ENCODE data around the gene RASGRP3. TPM values are rescaled to one million over a fixed set of nuclear protein-coding genes. Genes with fewer than 3 reads are reported as not detected.

The RASGRP3 gene
- total and polyA plus RNA-seq, 9 of the 15 experiments (the other 6 are each of a cell fraction or from before 2014, with no cell fraction given): 0.18 to 1.7 (median 1.2) TPM

DNA sequence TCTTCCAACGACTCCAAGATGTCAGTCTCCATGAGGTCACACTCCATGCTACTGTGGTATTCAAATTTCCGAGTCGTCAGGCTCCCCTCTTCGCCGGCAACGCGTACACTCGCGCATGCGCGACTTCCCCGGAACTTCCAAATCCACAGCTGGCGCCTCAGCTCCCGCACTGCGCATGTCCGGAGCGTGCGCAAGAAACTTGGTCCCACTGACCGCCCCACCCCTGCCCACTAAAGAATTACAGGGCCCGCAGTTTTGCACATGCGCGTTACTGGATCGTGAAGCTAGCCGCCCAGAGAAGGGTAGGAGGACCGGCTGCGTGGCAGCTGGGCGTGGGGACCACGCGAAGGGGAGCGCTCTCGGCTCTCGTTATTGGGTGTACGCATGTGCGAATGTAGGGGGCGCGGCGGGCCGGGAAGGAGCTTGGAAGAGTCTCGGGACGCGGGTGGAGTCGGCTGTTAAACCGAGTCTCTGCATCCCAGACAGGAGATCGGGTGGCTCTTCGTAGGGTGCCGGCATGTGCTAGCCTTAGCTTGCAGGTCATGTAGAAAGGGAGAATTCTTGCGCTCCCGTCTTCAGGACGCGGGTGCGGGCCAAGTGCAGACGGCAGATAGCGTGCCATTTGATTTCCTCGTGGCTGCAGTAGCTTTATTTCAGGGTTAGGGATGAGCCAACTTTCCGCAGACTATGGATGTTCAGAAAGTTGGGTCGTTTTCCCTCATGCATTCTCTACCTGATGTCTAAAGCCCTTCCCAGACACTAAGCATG is 122.9 kb downstream of the RASGRP3 start, which contains the start of gene FAM98A (continued):
- TF ChIP-seq, protein P1, sequence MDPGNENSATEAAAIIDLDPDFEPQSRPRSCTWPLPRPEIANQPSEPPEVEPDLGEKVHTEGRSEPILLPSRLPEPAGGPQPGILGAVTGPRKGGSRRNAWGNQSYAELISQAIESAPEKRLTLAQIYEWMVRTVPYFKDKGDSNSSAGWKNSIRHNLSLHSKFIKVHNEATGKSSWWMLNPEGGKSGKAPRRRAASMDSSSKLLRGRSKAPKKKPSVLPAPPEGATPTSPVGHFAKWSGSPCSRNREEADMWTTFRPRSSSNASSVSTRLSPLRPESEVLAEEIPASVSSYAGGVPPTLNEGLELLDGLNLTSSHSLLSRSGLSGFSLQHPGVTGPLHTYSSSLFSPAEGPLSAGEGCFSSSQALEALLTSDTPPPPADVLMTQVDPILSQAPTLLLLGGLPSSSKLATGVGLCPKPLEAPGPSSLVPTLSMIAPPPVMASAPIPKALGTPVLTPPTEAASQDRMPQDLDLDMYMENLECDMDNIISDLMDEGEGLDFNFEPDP (CRISPR knock-in tag; IDR thresholded peaks at IDR 0.05): no peak
- TF ChIP-seq ZC3H11A (IDR thresholded peaks at IDR 0.05; ENCODE audit: low read depth, low read length) (no peak), TAF15 (IDR thresholded peaks at IDR 0.05; ENCODE audit: low read depth, low read length) (no peak), ZNF197 (CRISPR knock-in tag; IDR thresholded peaks at IDR 0.05; ENCODE audit: low read depth) (no peak), SNIP1 (IDR thresholded peaks at IDR 0.05; ENCODE audit: low read depth) (no peak), HOXB6 (CRISPR knock-in tag; IDR thresholded peaks at IDR 0.05; ENCODE audit: borderline replicate concordance) (no peak), POLR2AphosphoS5 (IDR thresholded peaks at IDR 0.05; ENCODE audit: control insufficient read depth, insufficient read depth, low read depth, low read length) (peak; percentile 38; the same call in 1 of the 2 replicates), NFE2 (IDR thresholded peaks at IDR 0.05; ENCODE audit: low read depth) (no peak), ATF1 (CRISPR knock-in tag; IDR thresholded peaks at IDR 0.05) (no peak), ATF1 (tag; IDR thresholded peaks at IDR 0.05) (peak; percentile 73), HNRNPH1 (optimal IDR thresholded peaks at IDR 0.05; ENCODE audit: low read depth, low read length) (no peak), HDAC6 (IDR thresholded peaks at IDR 0.05; ENCODE audit: low read depth, low read length) (no peak), RCOR1 (IDR thresholded peaks at IDR 0.05; ENCODE audit: borderline replicate concordance in 1 of 2, low read depth in 2 of 2, low read length in 2 of 2) (no peak), SPI1 (IDR thresholded peaks at IDR 0.05; ENCODE audit: borderline replicate concordance, low read depth, low read length) (no peak)
- TF ChIP-seq, protein P2, sequence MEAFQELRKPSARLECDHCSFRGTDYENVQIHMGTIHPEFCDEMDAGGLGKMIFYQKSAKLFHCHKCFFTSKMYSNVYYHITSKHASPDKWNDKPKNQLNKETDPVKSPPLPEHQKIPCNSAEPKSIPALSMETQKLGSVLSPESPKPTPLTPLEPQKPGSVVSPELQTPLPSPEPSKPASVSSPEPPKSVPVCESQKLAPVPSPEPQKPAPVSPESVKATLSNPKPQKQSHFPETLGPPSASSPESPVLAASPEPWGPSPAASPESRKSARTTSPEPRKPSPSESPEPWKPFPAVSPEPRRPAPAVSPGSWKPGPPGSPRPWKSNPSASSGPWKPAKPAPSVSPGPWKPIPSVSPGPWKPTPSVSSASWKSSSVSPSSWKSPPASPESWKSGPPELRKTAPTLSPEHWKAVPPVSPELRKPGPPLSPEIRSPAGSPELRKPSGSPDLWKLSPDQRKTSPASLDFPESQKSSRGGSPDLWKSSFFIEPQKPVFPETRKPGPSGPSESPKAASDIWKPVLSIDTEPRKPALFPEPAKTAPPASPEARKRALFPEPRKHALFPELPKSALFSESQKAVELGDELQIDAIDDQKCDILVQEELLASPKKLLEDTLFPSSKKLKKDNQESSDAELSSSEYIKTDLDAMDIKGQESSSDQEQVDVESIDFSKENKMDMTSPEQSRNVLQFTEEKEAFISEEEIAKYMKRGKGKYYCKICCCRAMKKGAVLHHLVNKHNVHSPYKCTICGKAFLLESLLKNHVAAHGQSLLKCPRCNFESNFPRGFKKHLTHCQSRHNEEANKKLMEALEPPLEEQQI (IDR thresholded peaks at IDR 0.05): no peak
- TF ChIP-seq, protein P3, sequence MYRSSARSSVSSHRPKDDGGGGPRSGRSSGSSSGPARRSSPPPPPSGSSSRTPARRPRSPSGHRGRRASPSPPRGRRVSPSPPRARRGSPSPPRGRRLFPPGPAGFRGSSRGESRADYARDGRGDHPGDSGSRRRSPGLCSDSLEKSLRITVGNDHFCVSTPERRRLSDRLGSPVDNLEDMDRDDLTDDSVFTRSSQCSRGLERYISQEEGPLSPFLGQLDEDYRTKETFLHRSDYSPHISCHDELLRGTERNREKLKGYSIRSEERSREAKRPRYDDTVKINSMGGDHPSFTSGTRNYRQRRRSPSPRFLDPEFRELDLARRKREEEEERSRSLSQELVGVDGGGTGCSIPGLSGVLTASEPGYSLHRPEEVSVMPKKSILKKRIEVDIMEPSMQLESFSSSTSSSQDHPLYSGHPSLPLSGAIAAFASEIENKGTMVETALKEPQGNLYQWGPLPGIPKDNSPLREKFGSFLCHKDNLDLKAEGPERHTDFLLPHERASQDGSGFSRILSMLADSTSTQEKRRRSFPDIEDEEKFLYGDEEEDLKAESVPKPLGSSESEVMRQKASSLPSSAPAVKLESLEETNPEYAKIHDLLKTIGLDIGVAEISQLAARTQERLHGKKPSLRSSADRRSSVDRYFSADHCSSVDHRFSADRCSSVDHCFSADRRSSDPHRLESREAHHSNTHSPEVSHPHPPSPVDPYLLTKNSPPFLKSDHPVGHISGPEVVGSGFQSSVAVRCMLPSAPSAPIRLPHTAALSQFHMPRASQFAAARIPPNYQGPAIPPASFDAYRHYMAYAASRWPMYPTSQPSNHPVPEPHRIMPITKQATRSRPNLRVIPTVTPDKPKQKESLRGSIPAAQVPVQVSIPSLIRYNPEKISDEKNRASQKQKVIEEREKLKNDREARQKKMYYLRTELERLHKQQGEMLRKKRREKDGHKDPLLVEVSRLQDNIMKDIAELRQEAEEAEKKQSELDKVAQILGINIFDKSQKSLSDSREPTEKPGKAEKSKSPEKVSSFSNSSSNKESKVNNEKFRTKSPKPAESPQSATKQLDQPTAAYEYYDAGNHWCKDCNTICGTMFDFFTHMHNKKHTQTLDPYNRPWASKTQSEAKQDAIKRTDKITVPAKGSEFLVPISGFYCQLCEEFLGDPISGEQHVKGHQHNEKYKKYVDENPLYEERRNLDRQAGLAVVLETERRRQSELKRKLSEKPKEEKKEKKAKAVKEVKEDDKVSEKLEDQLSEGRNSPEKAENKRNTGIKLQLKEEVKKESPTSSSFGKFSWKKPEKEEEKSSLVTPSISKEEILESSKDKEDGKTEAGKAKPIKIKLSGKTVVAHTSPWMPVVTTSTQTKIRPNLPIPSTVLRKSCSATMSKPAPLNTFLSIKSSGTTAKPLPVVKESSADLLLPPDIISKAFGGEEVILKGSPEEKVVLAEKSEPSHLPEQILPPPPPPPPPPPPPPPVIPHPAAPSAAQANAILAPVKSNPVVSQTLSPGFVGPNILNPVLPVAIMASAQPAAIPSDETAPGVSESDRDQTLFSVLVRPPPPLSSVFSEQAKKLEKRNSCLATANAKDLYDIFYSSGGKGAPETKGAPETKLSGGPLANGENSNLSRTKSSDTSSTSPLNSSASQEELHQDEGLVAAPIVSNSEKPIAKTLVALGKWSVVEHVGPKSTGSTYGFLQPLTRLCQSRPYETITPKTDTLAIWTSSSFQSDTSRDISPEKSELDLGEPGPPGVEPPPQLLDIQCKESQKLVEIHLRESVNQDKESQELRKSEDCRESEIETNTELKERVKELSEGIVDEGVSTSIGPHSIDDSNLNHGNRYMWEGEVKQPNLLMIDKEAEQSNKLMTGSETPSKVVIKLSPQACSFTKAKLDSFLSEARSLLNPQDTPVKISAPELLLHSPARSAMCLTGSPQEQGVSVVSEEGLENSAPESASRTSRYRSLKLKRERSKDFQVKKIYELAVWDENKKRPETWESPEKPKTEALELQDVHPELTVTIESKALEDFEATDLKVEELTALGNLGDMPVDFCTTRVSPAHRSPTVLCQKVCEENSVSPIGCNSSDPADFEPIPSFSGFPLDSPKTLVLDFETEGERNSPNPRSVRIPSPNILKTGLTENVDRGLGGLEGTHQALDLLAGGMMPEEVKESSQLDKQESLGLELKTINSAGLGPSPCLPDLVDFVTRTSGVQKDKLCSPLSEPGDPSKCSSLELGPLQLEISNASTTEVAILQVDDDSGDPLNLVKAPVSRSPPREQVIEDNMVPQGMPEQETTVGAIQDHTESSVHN (IDR thresholded peaks at IDR 0.05; ENCODE audit: borderline replicate concordance in 1 of 2, low read depth in 1 of 2): no peak

Data from K562 (cell line).